Suprapubic skin (tissue), 4 donors: Measurements from ENCODE around the gene TCERG1L. TPM values are rescaled to one million over a fixed set of nuclear protein-coding genes. Genes with fewer than 3 reads are reported as not detected.
"Not testable (repeated sequence)": the region's sequence is repeated elsewhere in the genome, so short reads cannot be mapped to it uniquely, and the experiment has no call there.

Experiments
- DNase-seq, 2 donors: peaks; one replicate each; pipeline ENCODE4 v3.0.0-alpha.2; 2019; ENCODE audit warnings: low spot score in 2 of 2
- H3K27ac ChIP-seq: fragments of 200-600 bp; sonication (generic); one replicate; pipeline ENCODE4 v1.5.1; 2019
- H3K27me3 ChIP-seq: fragments of 200-600 bp; sonication (generic); one replicate; pipeline ENCODE4 v1.5.1; 2019
- H3K36me3 ChIP-seq: fragments of 200-600 bp; sonication (generic); one replicate; pipeline ENCODE4 v1.5.1; 2019
- H3K4me1 ChIP-seq: fragments of 200-600 bp; sonication (generic); one replicate; pipeline ENCODE4 v1.5.1; 2019
- H3K4me3 ChIP-seq: fragments of 200-600 bp; sonication (generic); one replicate; pipeline ENCODE4 v1.5.1; 2019; ENCODE audit warnings: mild to moderate bottlenecking
- H3K9me3 ChIP-seq: fragments of 200-600 bp; sonication (generic); one replicate; pipeline ENCODE4 v1.5.1; 2019
- EP300 ChIP-seq: sonication (generic); formaldehyde crosslinking; IDR thresholded peaks from one replicate; pipeline ENCODE4 v1.6.1; 2017; ENCODE audit warnings: antibody characterized with exemption
- POLR2A ChIP-seq, 2 donors: fragments of 450-650 bp; IDR thresholded peaks; one replicate each; pipeline ENCODE4 v1.6.1; 2017; ENCODE audit warnings: antibody characterized with exemption in 2 of 2, mild to moderate bottlenecking in 2 of 2, moderate library complexity in 2 of 2
- POLR2AphosphoS5 ChIP-seq, 3 donors: sonication (generic); formaldehyde crosslinking; IDR thresholded peaks; one replicate each; pipeline ENCODE4 v1.6.1; 2017; ENCODE audit warnings: antibody characterized with exemption in 3 of 3
- WGBS: methylation state at CpG from one replicate; pipeline ENCODE4 v1.1.5; 2018; 5-methylcytosine and 5-hydroxymethylcytosine counted together
- total RNA-seq, 4 donors: library from RNA; depleted of rRNA; stranded (reverse); fragments of >200 nt; gene quantifications; one replicate each; pipeline ENCODE4 v1.1.0, GENCODE V29; 2016
- TF ChIP-seq, protein P1 (sequence below), 2 donors: fragments of 200-600 bp in 1 of 2; fragments of 450-650 bp in 1 of 2; sonication (generic) in 1 of 2; IDR thresholded peaks; one replicate each; pipeline ENCODE4 v1.5.1; 2016 to 2019; ENCODE audit warnings: antibody characterized with exemption in 2 of 2, mild to moderate bottlenecking in 1 of 2, moderate library complexity in 1 of 2

TCERG1L gene
- total RNA-seq, 4 donors from 2014 or later: 0.32 to 1.0 (median 0.51) TPM

DNA sequence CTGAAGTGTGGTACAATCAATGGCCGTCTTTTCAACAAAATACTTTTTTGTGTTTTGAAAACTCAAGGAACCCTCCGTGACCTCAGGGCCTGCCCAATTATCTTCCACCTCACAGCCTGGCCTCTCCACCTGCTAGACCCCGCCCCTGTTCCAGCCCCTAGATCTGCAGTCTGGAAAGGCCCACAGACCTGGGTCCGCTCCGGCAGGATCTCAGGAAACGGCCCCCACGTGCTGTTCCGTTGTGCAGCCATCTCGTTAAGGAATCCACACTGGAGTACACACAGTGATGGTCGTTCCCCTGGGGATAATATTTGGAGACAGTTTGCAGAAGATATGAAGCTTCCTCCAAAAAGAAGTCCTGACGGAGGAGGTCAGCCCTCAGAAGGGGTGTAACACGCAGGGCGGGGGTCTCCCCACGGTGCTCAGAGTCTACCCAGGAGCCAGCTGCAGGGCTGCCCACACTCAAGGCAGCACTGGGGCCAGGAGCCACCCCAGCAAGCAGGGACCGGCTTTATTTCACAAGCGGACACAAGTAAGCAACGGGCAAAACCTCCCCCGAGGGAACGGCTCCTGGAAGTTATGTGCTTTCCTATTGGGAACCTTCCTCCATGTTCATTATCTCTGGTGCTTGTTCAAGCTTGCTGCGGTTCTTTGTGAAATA, 73.4 kb downstream of the TCERG1L start:
- TF ChIP-seq POLR2A (IDR thresholded peaks at IDR 0.05): no peak
- TF ChIP-seq, protein P1, sequence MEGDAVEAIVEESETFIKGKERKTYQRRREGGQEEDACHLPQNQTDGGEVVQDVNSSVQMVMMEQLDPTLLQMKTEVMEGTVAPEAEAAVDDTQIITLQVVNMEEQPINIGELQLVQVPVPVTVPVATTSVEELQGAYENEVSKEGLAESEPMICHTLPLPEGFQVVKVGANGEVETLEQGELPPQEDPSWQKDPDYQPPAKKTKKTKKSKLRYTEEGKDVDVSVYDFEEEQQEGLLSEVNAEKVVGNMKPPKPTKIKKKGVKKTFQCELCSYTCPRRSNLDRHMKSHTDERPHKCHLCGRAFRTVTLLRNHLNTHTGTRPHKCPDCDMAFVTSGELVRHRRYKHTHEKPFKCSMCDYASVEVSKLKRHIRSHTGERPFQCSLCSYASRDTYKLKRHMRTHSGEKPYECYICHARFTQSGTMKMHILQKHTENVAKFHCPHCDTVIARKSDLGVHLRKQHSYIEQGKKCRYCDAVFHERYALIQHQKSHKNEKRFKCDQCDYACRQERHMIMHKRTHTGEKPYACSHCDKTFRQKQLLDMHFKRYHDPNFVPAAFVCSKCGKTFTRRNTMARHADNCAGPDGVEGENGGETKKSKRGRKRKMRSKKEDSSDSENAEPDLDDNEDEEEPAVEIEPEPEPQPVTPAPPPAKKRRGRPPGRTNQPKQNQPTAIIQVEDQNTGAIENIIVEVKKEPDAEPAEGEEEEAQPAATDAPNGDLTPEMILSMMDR (IDR thresholded peaks at IDR 0.05): no peak
- H3K36me3 ChIP-seq: no peaks in the 10 kb centered on the region
- no peak for DNase-seq
- WGBS: 68% methylated on average over 20 of the region's 20 CpGs
- peaks cover 18% of the 10 kb centered on the region for H3K27me3 ChIP-seq
- no peak overlapping the region for H3K4me3 ChIP-seq
- H3K27ac ChIP-seq: no peak overlapping the region
- H3K9me3 ChIP-seq: no peaks in the 10 kb centered on the region
- no peaks in the 10 kb centered on the region for H3K4me1 ChIP-seq

DNA sequence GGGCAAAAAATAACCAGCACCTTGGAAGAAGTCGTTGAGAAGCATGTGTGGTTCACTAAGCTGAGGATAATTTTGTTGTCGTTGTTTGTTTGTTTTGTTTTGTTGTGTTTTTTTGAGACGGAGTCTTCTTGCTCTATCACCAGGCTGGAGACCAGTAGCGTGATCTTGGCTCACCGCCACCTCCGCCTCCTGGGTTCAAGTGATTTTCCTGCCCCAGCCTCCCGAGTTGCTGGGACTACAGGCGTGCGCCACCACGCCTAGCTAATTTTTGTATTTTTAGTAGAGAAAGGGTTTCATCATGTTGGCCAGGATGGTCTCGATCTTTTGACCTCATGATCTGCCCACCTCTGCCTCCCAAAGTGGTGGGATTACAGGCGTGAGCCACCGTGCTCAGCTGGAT, 76.9 kb downstream of the TCERG1L start:
- H3K27ac ChIP-seq, H3K4me3 ChIP-seq, H3K9me3 ChIP-seq, H3K4me1 ChIP-seq, H3K36me3 ChIP-seq, DNase-seq: not testable (repeated sequence)
- 95% methylated on average over 13 of the region's 13 CpGs for WGBS
- H3K27me3 ChIP-seq: peaks cover 20% of the 10 kb centered on the region

DNA sequence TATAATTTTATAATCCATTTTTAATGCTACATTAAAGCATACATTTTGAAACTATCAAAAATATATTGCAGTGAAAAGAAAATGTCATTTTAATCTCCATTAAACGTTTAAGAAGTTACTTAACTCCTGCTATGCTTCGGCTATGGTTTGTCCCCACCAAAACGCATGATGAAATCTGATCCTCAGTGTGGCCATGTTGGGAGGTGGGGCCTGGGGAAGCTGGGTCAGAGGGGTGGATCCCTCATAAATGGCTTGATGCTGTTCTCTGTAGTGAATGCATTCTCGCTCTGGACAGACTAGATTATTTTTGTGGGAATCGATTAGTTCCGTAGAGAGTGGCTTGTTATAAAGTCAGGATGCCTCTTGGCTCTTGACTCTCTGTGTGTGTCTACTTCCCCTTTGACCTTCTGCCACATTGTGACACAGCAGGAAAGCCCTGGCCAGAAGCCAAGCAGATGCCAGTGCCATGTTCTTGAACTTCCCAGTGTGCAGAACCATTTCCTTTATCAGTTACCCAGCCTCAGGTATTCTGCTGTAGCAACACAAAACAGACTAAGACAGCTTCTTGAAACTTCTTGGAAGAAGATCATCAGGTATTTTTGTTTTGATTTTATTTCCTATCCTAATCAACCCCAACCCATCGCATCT, 77.8 kb downstream of the TCERG1L start:
- no peak for DNase-seq
- Histone ChIP-seq H3K9me3 (no peaks in the 10 kb centered on the region), H3K36me3 (no peaks in the 10 kb centered on the region), H3K4me1 (no peaks in the 10 kb centered on the region), H3K27ac (no peak overlapping the region), H3K27me3 (peaks cover 20% of the 10 kb centered on the region), H3K4me3 (no peak overlapping the region)
- 72% methylated on average over 7 of the region's 7 CpGs for WGBS
- TF ChIP-seq POLR2A (IDR thresholded peaks at IDR 0.05) (no peak), EP300 (no peak), POLR2AphosphoS5 (IDR thresholded peaks at IDR 0.05) (no peak)
- TF ChIP-seq, protein P1 (IDR thresholded peaks at IDR 0.05): no peak

- 58% methylated on average over 15 of the region's 15 CpGs for WGBS
- TF ChIP-seq, protein P1 (IDR thresholded peaks at IDR 0.05): no peak
- TF ChIP-seq EP300 (no peak), POLR2A (IDR thresholded peaks at IDR 0.05) (no peak), POLR2AphosphoS5 (IDR thresholded peaks at IDR 0.05) (no peak)
Observed at GRCh38 chr10:131231965-131232541, 79.5 kb downstream of the TCERG1L start.

GRCh38 chr10:131231323-131231964, 80.1 kb downstream of the TCERG1L start:
- H3K4me1 ChIP-seq: no peaks in the 10 kb centered on the region
- 59% methylated on average over 15 of the region's 19 CpGs for WGBS
- H3K27me3 ChIP-seq: peaks cover 13% of the 10 kb centered on the region
- TF ChIP-seq EP300: no peak
- no peak for TF ChIP-seq POLR2AphosphoS5 (IDR thresholded peaks at IDR 0.05)
- no peak for TF ChIP-seq POLR2A (IDR thresholded peaks at IDR 0.05)
- TF ChIP-seq, protein P1 (IDR thresholded peaks at IDR 0.05): no peak
- no peak overlapping the region for H3K4me3 ChIP-seq
- H3K9me3 ChIP-seq: no peaks in the 10 kb centered on the region
- no peaks in the 10 kb centered on the region for H3K36me3 ChIP-seq
- no peak overlapping the region for H3K27ac ChIP-seq
- DNase-seq: no peak

More at GRCh38 chr10:131231965-131232541, 79.5 kb downstream of the TCERG1L start:
- no peaks in the 10 kb centered on the region for H3K4me1 ChIP-seq
- no peak overlapping the region for H3K27ac ChIP-seq
- H3K9me3 ChIP-seq: no peaks in the 10 kb centered on the region
- H3K36me3 ChIP-seq: no peaks in the 10 kb centered on the region
- H3K27me3 ChIP-seq: peaks cover 13% of the 10 kb centered on the region
- H3K4me3 ChIP-seq: no peak overlapping the region
- no peak for DNase-seq
